Dedifferentiated amniotic fluid mesenchymal stem cell (primary cell): ENCODE results near the gene ST13.
"Not testable (repeated sequence)": the region's sequence is repeated elsewhere in the genome, so short reads cannot be mapped to it uniquely, and the experiment has no call there.

Experiments used
- DNase-seq: peaks from one replicate; pipeline ENCODE4 v3.0.0-alpha.2; 2016; ENCODE audit errors: extremely low spot score

Gene ST13

GRCh38 chr22:40856513-40857308 lies at the start of gene ST13, which contains the start of gene XPNPEP3:
ST13 (minus strand) TSS chr22:40856639; CDS start chr22:40856540, 99 bp downstream.
XPNPEP3 (plus strand) TSS chr22:40857148; CDS start chr22:40857182, 34 bp downstream.
- peak; percentile 95 for DNase-seq

GRCh38 chr22:40904101-40904500 lies 47.7 kb upstream of the ST13 start:
- no peak for DNase-seq

GRCh38 chr22:40898850-40899357 lies 42.5 kb upstream of the ST13 start:
- DNase-seq: peak; percentile 76

- DNase-seq: no peak
Observed at GRCh38 chr22:40894417-40894816, 38.0 kb upstream of the ST13 start.

- DNase-seq: no peak
Observed at GRCh38 chr22:40890881-40891280, 34.4 kb upstream of the ST13 start.

GRCh38 chr22:40889116-40889515 lies 32.7 kb upstream of the ST13 start:
- DNase-seq: no peak

- no peak for DNase-seq
Observed at GRCh38 chr22:40878922-40879321, 22.5 kb upstream of the ST13 start.

- no peak for DNase-seq
Observed at GRCh38 chr22:40877488-40877887, 21.0 kb upstream of the ST13 start.

GRCh38 chr22:40876907-40877306 lies 20.5 kb upstream of the ST13 start:
- no peak for DNase-seq

- no peak for DNase-seq
Observed at GRCh38 chr22:40875111-40875510, 18.7 kb upstream of the ST13 start.

- no peak for DNase-seq
Observed at GRCh38 chr22:40874016-40874415, 17.6 kb upstream of the ST13 start.

GRCh38 chr22:40868379-40868778 lies 11.9 kb upstream of the ST13 start:
- not testable (repeated sequence) for DNase-seq

- DNase-seq: no peak
Observed at GRCh38 chr22:40867109-40867508, 10.7 kb upstream of the ST13 start.

- no peak for DNase-seq
Observed at GRCh38 chr22:40862537-40862936, 6.1 kb upstream of the ST13 start.

- no peak for DNase-seq
Observed at GRCh38 chr22:40862013-40862412, 5.6 kb upstream of the ST13 start, which contains the start of gene DNAJB7. DNAJB7 (minus strand) TSS chr22:40862113; CDS start chr22:40861994, 119 bp downstream.

GRCh38 chr22:40857309-40857855 lies 943 bp upstream of the ST13 start:
- DNase-seq: no peak

GRCh38 chr22:40855979-40856512 lies 393 bp downstream of the ST13 start:
- DNase-seq: peak; percentile 27

GRCh38 chr22:40855071-40855978 lies 1.1 kb downstream of the ST13 start:
- no peak for DNase-seq

- DNase-seq: no peak
Observed at GRCh38 chr22:40853961-40854360, 2.5 kb downstream of the ST13 start.

GRCh38 chr22:40853333-40853732 lies 3.1 kb downstream of the ST13 start:
- no peak for DNase-seq

GRCh38 chr22:40845816-40846215 lies 10.6 kb downstream of the ST13 start:
- not testable (repeated sequence) for DNase-seq

- DNase-seq: no peak
Observed at GRCh38 chr22:40844951-40845350, 11.5 kb downstream of the ST13 start.
